Measurements from ENCODE around the gene SESTD1.

DNA sequence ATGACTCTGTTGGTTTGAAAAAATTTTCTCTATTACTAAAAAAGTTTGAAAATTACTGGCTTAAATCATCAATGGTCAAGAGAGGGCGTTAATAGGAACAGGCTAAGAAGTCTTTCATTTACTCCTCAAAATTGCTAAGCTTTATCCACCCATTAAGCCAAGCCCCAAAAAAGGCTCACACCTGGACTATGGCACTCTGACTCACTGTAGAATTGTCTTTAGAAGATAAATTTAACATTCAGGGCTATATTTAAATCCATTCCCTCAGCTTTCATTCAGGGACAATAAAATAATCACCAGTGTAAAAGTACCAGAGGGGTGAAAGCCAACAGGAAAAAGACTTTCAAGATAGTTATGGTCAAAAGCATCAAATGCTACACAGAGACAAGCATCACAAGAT, 80.0 kb downstream of the SESTD1 start:
- TF ChIP-seq, protein P1, sequence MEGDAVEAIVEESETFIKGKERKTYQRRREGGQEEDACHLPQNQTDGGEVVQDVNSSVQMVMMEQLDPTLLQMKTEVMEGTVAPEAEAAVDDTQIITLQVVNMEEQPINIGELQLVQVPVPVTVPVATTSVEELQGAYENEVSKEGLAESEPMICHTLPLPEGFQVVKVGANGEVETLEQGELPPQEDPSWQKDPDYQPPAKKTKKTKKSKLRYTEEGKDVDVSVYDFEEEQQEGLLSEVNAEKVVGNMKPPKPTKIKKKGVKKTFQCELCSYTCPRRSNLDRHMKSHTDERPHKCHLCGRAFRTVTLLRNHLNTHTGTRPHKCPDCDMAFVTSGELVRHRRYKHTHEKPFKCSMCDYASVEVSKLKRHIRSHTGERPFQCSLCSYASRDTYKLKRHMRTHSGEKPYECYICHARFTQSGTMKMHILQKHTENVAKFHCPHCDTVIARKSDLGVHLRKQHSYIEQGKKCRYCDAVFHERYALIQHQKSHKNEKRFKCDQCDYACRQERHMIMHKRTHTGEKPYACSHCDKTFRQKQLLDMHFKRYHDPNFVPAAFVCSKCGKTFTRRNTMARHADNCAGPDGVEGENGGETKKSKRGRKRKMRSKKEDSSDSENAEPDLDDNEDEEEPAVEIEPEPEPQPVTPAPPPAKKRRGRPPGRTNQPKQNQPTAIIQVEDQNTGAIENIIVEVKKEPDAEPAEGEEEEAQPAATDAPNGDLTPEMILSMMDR (IDR thresholded peaks at IDR 0.05; ENCODE audit: low read length): no peak
- TF ChIP-seq EZH2 (IDR thresholded peaks at IDR 0.05; ENCODE audit: borderline replicate concordance, low read length): no peak

All from OCI-LY1 (cell line).